Activated T-helper 1 cell treated with anti-CD3 and anti-CD28 coated beads, Interleukin-2, amount 50 U/mL, for 16 hours (primary cell): Measurements from ENCODE around the gene TTF2.

Experiments
- DNase-seq, 2 donors: peaks; one replicate each; pipeline ENCODE4 v3.0.0-alpha.2; 2020; ENCODE audit warnings: low read depth in 1 of 2, low spot score in 1 of 2

TTF2 gene

GRCh38 chr1:117045644-117046043 is 14.5 kb upstream of the TTF2 start:
- DNase-seq, result no peak

GRCh38 chr1:117046781-117047180 is 13.3 kb upstream of the TTF2 start:
- DNase-seq, result no peak

GRCh38 chr1:117047271-117047670 is 12.9 kb upstream of the TTF2 start:
- DNase-seq, result no peak

- no peak for DNase-seq
These were observed 10.3 kb upstream of the TTF2 start for GRCh38 chr1:117049857-117050256.

- no peak for DNase-seq
These were observed 8.7 kb upstream of the TTF2 start for GRCh38 chr1:117051224-117052064.

GRCh38 chr1:117054068-117054467 is 6.1 kb upstream of the TTF2 start:
- DNase-seq, result no peak

GRCh38 chr1:117058810-117059209 is 1.3 kb upstream of the TTF2 start:
- no peak for DNase-seq

GRCh38 chr1:117059334-117059677 is 820 bp upstream of the TTF2 start:
- peak; percentile 42 to 50 for DNase-seq

GRCh38 chr1:117060441-117061317 is 553 bp downstream of the TTF2 start:
- no peak for DNase-seq

GRCh38 chr1:117061986-117062415 is 1.9 kb downstream of the TTF2 start:
- DNase-seq, result no peak

GRCh38 chr1:117066367-117066766 is 6.2 kb downstream of the TTF2 start:
- no peak for DNase-seq

GRCh38 chr1:117067533-117068370 is 7.6 kb downstream of the TTF2 start:
- DNase-seq, result no peak

GRCh38 chr1:117068580-117068979 is 8.5 kb downstream of the TTF2 start:
- DNase-seq, result no peak

GRCh38 chr1:117069220-117069844 is 9.2 kb downstream of the TTF2 start:
- DNase-seq, result no peak

GRCh38 chr1:117070124-117070523 is 10.0 kb downstream of the TTF2 start:
- DNase-seq, result no peak

- DNase-seq, result no peak
These were observed 16.5 kb downstream of the TTF2 start for GRCh38 chr1:117076648-117077047.

GRCh38 chr1:117077267-117077666 is 17.1 kb downstream of the TTF2 start:
- DNase-seq, result peak in 1 of 2 donors; percentile 21

- DNase-seq, result no peak
These were observed 19.6 kb downstream of the TTF2 start for GRCh38 chr1:117079737-117080136.

- DNase-seq, result no peak
These were observed 24.1 kb downstream of the TTF2 start for GRCh38 chr1:117084231-117084630.

- no peak for DNase-seq
These were observed 27.6 kb downstream of the TTF2 start for GRCh38 chr1:117087686-117088085.

- no peak for DNase-seq
These were observed 29.9 kb downstream of the TTF2 start for GRCh38 chr1:117089996-117090395.
